Natural killer cell treated with Interleukin-12 subunit alpha and Interleukin-12 subunit beta and Interleukin-15 and Interleukin-18, amount 100 ng/mL, for 72 hours (primary cell): ENCODE data around the gene BPTF. TPM values are rescaled to one million over a fixed set of nuclear protein-coding genes. Genes with fewer than 3 reads are reported as not detected.

ENCODE experiments used
- ATAC-seq, 2 donors: fragments of 150-1000 bp; cut with Tn5 transposase in 1 of 2; sonication (Bioruptor Pico), chemical (Tn5 transposase) in 1 of 2; 2 replicates each; pipeline ENCODE4 v1.10.0; 2021
- DNase-seq: peaks from one replicate; pipeline ENCODE4 v3.0.0; 2022; ENCODE audit warnings: low spot score
- H3K27ac Mint-ChIP-seq, 2 donors: 1 replicate in 1 of 2; 2 replicates in 1 of 2; pipeline ENCODE4 v1.8.0; 2022; ENCODE audit warnings: mixed read lengths in 2 of 2, mild to moderate bottlenecking in 1 of 2, moderate library complexity in 1 of 2
- H3K27me3 Mint-ChIP-seq, 2 donors: 1 replicate in 1 of 2; 2 replicates in 1 of 2; pipeline ENCODE4 v1.8.0; 2022; ENCODE audit warnings: mixed read lengths in 2 of 2
- H3K36me3 Mint-ChIP-seq: one replicate; pipeline ENCODE4 v1.8.0; 2022; ENCODE audit warnings: mixed read lengths
- H3K4me1 Mint-ChIP-seq, 2 donors: 1 replicate in 1 of 2; 2 replicates in 1 of 2; pipeline ENCODE4 v1.8.0; 2022; ENCODE audit warnings: low read depth in 2 of 2, mixed read lengths in 2 of 2, mild to moderate bottlenecking in 1 of 2
- H3K4me3 Mint-ChIP-seq: one replicate; pipeline ENCODE4 v1.8.0; 2022; ENCODE audit warnings: mixed read lengths
- H3K9me3 Mint-ChIP-seq: 2 replicates; pipeline ENCODE4 v1.8.0; 2022; ENCODE audit warnings: mixed read lengths
- total RNA-seq, 2 donors: library from RNA; stranded (reverse); gene quantifications; one replicate each; pipeline ENCODE4 v1.2.3, GENCODE V29; 2022

Gene BPTF
- total RNA-seq, 2 donors from 2014 or later, result 73.4 to 94.7 TPM

DNA sequence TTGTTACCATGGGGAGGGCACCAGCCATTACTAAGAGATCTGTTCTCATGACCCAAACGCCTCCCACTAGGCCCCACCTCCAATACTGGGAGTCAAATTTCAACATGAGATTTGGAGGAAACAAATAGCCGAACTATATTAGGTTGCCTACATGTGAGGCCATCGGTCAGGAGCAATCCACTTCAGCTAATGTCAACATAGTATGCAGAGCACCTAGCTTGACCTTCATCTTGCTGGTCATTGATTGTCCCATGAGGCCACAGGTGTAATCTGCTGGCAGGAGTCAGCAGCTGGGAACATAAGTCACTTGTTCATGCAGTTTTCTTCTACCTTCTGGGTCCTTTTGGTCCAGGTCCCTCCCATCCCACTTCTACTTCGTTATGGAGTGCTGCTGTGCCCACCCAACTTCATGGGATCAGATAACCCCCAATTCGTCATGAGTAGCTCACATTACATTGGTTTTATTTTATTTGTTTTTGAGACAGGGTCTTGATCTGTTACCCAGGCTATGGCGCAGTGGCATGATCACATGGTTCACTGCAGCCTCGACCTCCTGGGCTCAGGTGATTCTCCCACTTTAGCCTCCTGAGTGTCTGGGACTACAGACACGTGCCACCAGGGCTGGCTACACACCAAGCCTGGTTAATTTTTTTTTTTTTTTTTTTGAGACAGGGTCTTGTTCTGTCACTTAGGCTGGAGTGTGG, 204.4 kb downstream of the BPTF start:
- H3K27me3 Mint-ChIP-seq, result no peaks in the 10 kb centered on the region
- no peaks in the 10 kb centered on the region for H3K9me3 Mint-ChIP-seq
- H3K4me3 Mint-ChIP-seq, result no peak overlapping the region
- no peak overlapping the region for H3K27ac Mint-ChIP-seq
- no peak for ATAC-seq
- H3K36me3 Mint-ChIP-seq, result no peaks in the 10 kb centered on the region
- DNase-seq, result no peak
- H3K4me1 Mint-ChIP-seq, result no peaks in the 10 kb centered on the region

Other genes with a start within 250 kb of the BPTF start
- 10 to 100 TPM; 65.9 to 86.3 TPM for gene NOL11, start 107.6 kb upstream of the BPTF start, total RNA-seq
- gene C17orf58, start 171.0 kb downstream of the BPTF start, total RNA-seq, result 10 to 100 TPM; 19.2 to 24.6 TPM
- 100 to 1,000 TPM; 172 to 218 TPM for gene KPNA2, start 210.2 kb downstream of the BPTF start, total RNA-seq